ENCODE measurements around the gene DSTYK.

GRCh38 chr1:205141236-205142101 is 70.0 kb downstream of the DSTYK start:
- TF ChIP-seq CTCF (IDR thresholded peaks at IDR 0.05; ENCODE audit: insufficient read depth, low read depth, low read length) (peak; percentile 87), EZH2 (IDR thresholded peaks at IDR 0.05; ENCODE audit: insufficient read depth, low read length) (no peak)

All from astrocyte (in vitro differentiated cells and primary cell).